ENCODE results near the gene NTSR1. TPM values are rescaled to one million over a fixed set of nuclear protein-coding genes. Genes with fewer than 3 reads are reported as not detected.

NTSR1 gene
- total and polyA plus RNA-seq, 3 donors from 2014 or later = 0.41 to 1.3 (median 0.81) TPM

- no peaks in the 10 kb centered on the region for H3K27me3 ChIP-seq
- H3K4me1 ChIP-seq = no peaks in the 10 kb centered on the region
- intact Hi-C loops (cut with DNase I; ENCODE audit: low total_unique reads) = no loop called here
- WGBS, 2 donors = 74 to 77% methylated on average over 17 to 20 of the region's 20 CpGs
- TF ChIP-seq CTCF (IDR thresholded peaks at IDR 0.05) = no peak
- TF ChIP-seq POLR2A (IDR thresholded peaks at IDR 0.05) = no peak
- DNase-seq = no peak
- H3K36me3 ChIP-seq (ENCODE audit: low read depth, missing control alignments) = no peaks in the 10 kb centered on the region
- H3K9me3 ChIP-seq = no peaks in the 10 kb centered on the region
- no peak overlapping the region for H3K27ac ChIP-seq
- H3K4me3 ChIP-seq = no peak overlapping the region
These were observed 1.7 kb downstream of the NTSR1 start for GRCh38 chr20:62710221-62710885.

DNA sequence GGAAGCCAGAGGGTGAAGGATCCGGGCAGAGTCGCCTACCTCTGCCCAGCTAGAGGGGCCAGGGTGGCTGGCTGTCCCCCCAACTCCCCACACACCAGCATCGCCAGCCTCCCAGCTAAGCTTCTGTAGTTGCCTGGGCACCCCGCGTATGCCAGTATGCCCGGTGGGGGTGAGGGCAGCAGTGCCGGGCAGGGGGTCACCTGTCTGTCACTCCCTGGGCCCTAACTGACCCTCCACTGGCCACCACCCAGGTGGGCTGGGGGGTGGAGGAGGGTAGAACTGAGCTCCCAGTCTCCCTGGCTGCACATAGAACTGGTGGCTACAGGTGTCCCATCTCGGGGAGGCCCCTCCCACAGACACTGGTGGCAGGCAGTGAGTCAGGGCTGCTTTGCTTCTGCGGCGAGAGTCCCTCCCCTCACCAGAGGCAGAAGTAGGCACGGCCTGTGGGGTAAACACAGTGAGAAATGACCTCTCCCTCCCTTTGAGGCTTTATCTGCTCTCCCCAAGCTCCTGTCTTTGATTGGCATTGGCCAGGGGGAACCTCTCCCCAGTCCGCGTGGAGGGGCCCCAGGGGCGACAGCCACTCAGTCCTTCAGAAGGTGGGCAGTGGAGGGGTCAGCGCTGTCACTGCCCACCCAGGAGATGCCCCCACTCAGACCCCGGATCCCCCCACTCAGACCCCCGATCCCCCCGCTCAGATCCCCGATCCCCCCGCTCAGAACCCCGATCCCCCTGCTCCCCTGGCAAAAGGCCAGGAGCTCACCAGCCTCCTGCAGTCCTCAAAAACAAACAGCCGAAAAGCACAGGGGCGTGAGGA, 2.5 kb downstream of the NTSR1 start:
- DNase-seq = no peak
- intact Hi-C loops (cut with DNase I; ENCODE audit: low total_unique reads) = no loop called here
- WGBS, 2 donors = 56 to 68% methylated on average over 5 to 23 of the region's 23 CpGs
- Histone ChIP-seq H3K4me1 (no peaks in the 10 kb centered on the region), H3K9me3 (no peaks in the 10 kb centered on the region), H3K36me3 (ENCODE audit: low read depth, missing control alignments) (no peaks in the 10 kb centered on the region), H3K27ac (no peak overlapping the region), H3K27me3 (no peaks in the 10 kb centered on the region), H3K4me3 (no peak overlapping the region)
- no peak for TF ChIP-seq CTCF (IDR thresholded peaks at IDR 0.05)
- no peak for TF ChIP-seq POLR2A (IDR thresholded peaks at IDR 0.05)

- WGBS, 2 donors = 58 to 64% methylated on average over 8 to 23 of the region's 23 CpGs
- no peak overlapping the region for H3K27ac ChIP-seq
- H3K9me3 ChIP-seq = no peaks in the 10 kb centered on the region
- DNase-seq = no peak
- no peaks in the 10 kb centered on the region for H3K36me3 ChIP-seq (ENCODE audit: low read depth, missing control alignments)
- H3K27me3 ChIP-seq = no peaks in the 10 kb centered on the region
- intact Hi-C loops (cut with DNase I; ENCODE audit: low total_unique reads) = no loop called here
- no peak overlapping the region for H3K4me3 ChIP-seq
- no peaks in the 10 kb centered on the region for H3K4me1 ChIP-seq
- no peak for TF ChIP-seq CTCF (IDR thresholded peaks at IDR 0.05)
- no peak for TF ChIP-seq POLR2A (IDR thresholded peaks at IDR 0.05)
These were observed 3.1 kb downstream of the NTSR1 start for GRCh38 chr20:62711703-62712101.

DNA sequence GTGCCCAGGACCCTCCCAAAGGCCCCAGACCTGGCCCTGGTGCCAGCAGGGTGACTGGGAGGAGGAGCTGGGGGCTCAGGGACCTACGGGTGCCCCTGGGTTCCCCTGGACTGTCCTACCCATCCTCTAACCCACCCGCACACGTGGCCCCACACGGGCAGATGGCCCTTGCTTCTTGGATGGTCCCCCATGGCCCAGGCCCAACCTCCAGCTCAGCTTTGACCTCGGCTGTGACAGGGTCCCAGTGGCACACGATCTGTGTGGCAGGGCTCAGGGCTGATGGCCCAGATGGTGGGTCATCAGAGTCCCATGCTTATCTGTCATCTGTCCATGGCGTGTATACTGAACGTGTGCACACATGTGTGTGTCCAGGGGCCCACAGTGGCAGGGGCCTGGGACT, 4.0 kb downstream of the NTSR1 start:
- DNase-seq = no peak
- WGBS, 2 donors = 91 to 93% methylated on average over 7 to 8 of the region's 8 CpGs
- H3K27ac ChIP-seq = no peak overlapping the region
- no peak overlapping the region for H3K4me3 ChIP-seq
- TF ChIP-seq CTCF (IDR thresholded peaks at IDR 0.05) (no peak), POLR2A (IDR thresholded peaks at IDR 0.05) (no peak)
- H3K27me3 ChIP-seq = no peaks in the 10 kb centered on the region
- H3K36me3 ChIP-seq (ENCODE audit: low read depth, missing control alignments) = no peaks in the 10 kb centered on the region
- intact Hi-C loops (cut with DNase I; ENCODE audit: low total_unique reads) = no loop called here
- H3K9me3 ChIP-seq = no peaks in the 10 kb centered on the region
- H3K4me1 ChIP-seq = no peaks in the 10 kb centered on the region

Data from testis (tissue), 3 donors.